Stimulated activated memory B cell treated with anti-CD40 and anti-IgM and Interleukin-4, amounts not matched to agents 10 μg/mL and 1 μg/mL and 100 μg/mL, for 72 hours (primary cell): ENCODE measurements around the gene BABAM2.
A peak's percentile ranks its signal among the peaks of the same experiment; 100 is the strongest.
"Not testable (repeated sequence)": the region's sequence is repeated elsewhere in the genome, so short reads cannot be mapped to it uniquely, and the experiment has no call there.

Experiments used
- ATAC-seq: fragments of 150-1000 bp; cut with Tn5 transposase; 2 replicates; pipeline ENCODE4 v1.10.0; 2021
- H3K27ac Mint-ChIP-seq: one replicate; pipeline ENCODE4 v1.8.0; 2022; ENCODE audit warnings: mild to moderate bottlenecking, mixed read lengths
- H3K27me3 Mint-ChIP-seq: one replicate; pipeline ENCODE4 v1.8.0; 2022; ENCODE audit warnings: mixed read lengths
- H3K36me3 Mint-ChIP-seq: one replicate; pipeline ENCODE4 v1.8.0; 2022; ENCODE audit warnings: mixed read lengths
- H3K4me1 Mint-ChIP-seq: one replicate; pipeline ENCODE4 v1.8.0; 2022; ENCODE audit warnings: mixed read lengths
- H3K4me3 Mint-ChIP-seq: one replicate; pipeline ENCODE4 v1.8.0; 2022; ENCODE audit warnings: mild to moderate bottlenecking, moderate library complexity, mixed read lengths
- H3K9me3 Mint-ChIP-seq: one replicate; pipeline ENCODE4 v1.8.0; 2022; ENCODE audit warnings: mixed read lengths

The BABAM2 gene

GRCh38 chr2:28367667-28368356 lies 477.3 kb downstream of the BABAM2 start:
- Mint-ChIP-seq H3K27me3 (peaks cover 37% of the 10 kb centered on the region), H3K4me3 (no peak overlapping the region), H3K36me3 (no peaks in the 10 kb centered on the region), H3K4me1 (peaks cover 8% of the 10 kb centered on the region), H3K9me3 (no peaks in the 10 kb centered on the region), H3K27ac (no peak overlapping the region)
- ATAC-seq, result no peak

GRCh38 chr2:28368357-28368798 lies 477.8 kb downstream of the BABAM2 start:
- Mint-ChIP-seq H3K27ac (no peak overlapping the region), H3K4me3 (no peak overlapping the region), H3K27me3 (peaks cover 31% of the 10 kb centered on the region), H3K4me1 (peaks cover 8% of the 10 kb centered on the region), H3K9me3 (no peaks in the 10 kb centered on the region), H3K36me3 (no peaks in the 10 kb centered on the region)
- ATAC-seq, result no peak

- H3K9me3 Mint-ChIP-seq, result no peaks in the 10 kb centered on the region
- H3K4me3 Mint-ChIP-seq, result no peak overlapping the region
- H3K27me3 Mint-ChIP-seq, result peaks cover 22% of the 10 kb centered on the region
- peaks cover 8% of the 10 kb centered on the region for H3K4me1 Mint-ChIP-seq
- H3K27ac Mint-ChIP-seq, result no peak overlapping the region
- H3K36me3 Mint-ChIP-seq, result no peaks in the 10 kb centered on the region
- ATAC-seq, result no peak
These were observed 478.8 kb downstream of the BABAM2 start for GRCh38 chr2:28369358-28369757.

- peaks cover 8% of the 10 kb centered on the region for H3K4me1 Mint-ChIP-seq
- ATAC-seq, result no peak
- no peaks in the 10 kb centered on the region for H3K36me3 Mint-ChIP-seq
- no peak overlapping the region for H3K4me3 Mint-ChIP-seq
- H3K27ac Mint-ChIP-seq, result no peak overlapping the region
- peaks cover 17% of the 10 kb centered on the region for H3K27me3 Mint-ChIP-seq
- no peaks in the 10 kb centered on the region for H3K9me3 Mint-ChIP-seq
These were observed 479.8 kb downstream of the BABAM2 start for GRCh38 chr2:28370354-28370753.

- peaks cover 17% of the 10 kb centered on the region for H3K27me3 Mint-ChIP-seq
- H3K4me3 Mint-ChIP-seq, H3K4me1 Mint-ChIP-seq, ATAC-seq, H3K36me3 Mint-ChIP-seq, H3K9me3 Mint-ChIP-seq, H3K27ac Mint-ChIP-seq: not testable (repeated sequence)
These were observed 481.2 kb downstream of the BABAM2 start for GRCh38 chr2:28371728-28372127.

GRCh38 chr2:28373854-28374253 lies 483.3 kb downstream of the BABAM2 start:
- H3K4me1 Mint-ChIP-seq, result peaks cover 2% of the 10 kb centered on the region
- no peak overlapping the region for H3K4me3 Mint-ChIP-seq
- H3K27ac Mint-ChIP-seq, result no peak overlapping the region
- ATAC-seq, result no peak
- H3K36me3 Mint-ChIP-seq, result no peaks in the 10 kb centered on the region
- H3K27me3 Mint-ChIP-seq, result peaks cover 12% of the 10 kb centered on the region
- no peaks in the 10 kb centered on the region for H3K9me3 Mint-ChIP-seq

- no peaks in the 10 kb centered on the region for H3K9me3 Mint-ChIP-seq
- peaks cover 12% of the 10 kb centered on the region for H3K27me3 Mint-ChIP-seq
- H3K4me1 Mint-ChIP-seq, result peaks cover 7% of the 10 kb centered on the region
- H3K36me3 Mint-ChIP-seq, result no peaks in the 10 kb centered on the region
- H3K27ac Mint-ChIP-seq, result no peak overlapping the region
- ATAC-seq, result no peak
- no peak overlapping the region for H3K4me3 Mint-ChIP-seq
These were observed 483.8 kb downstream of the BABAM2 start for GRCh38 chr2:28374331-28374730.

GRCh38 chr2:28375236-28375635 lies 484.7 kb downstream of the BABAM2 start:
- no peak for ATAC-seq
- Mint-ChIP-seq H3K27me3 (peaks cover 10% of the 10 kb centered on the region), H3K4me3 (no peak overlapping the region), H3K4me1 (peaks cover 9% of the 10 kb centered on the region), H3K9me3 (no peaks in the 10 kb centered on the region), H3K36me3 (no peaks in the 10 kb centered on the region), H3K27ac (no peak overlapping the region)

- Mint-ChIP-seq H3K36me3 (no peaks in the 10 kb centered on the region), H3K4me3 (no peak overlapping the region), H3K9me3 (no peaks in the 10 kb centered on the region), H3K4me1 (peaks cover 9% of the 10 kb centered on the region), H3K27me3 (peaks cover 2% of the 10 kb centered on the region), H3K27ac (no peak overlapping the region)
- no peak for ATAC-seq
These were observed 485.5 kb downstream of the BABAM2 start for GRCh38 chr2:28375742-28376631.

GRCh38 chr2:28377195-28377816 lies 486.8 kb downstream of the BABAM2 start:
- Mint-ChIP-seq H3K4me3 (no peak overlapping the region), H3K4me1 (peaks cover 9% of the 10 kb centered on the region)

GRCh38 chr2:28377984-28378678 lies 487.6 kb downstream of the BABAM2 start:
- ATAC-seq, result no peak
- Mint-ChIP-seq H3K36me3 (no peaks in the 10 kb centered on the region), H3K27ac (no peak overlapping the region), H3K27me3 (no peaks in the 10 kb centered on the region), H3K4me3 (no peak overlapping the region), H3K9me3 (no peaks in the 10 kb centered on the region), H3K4me1 (peaks cover 9% of the 10 kb centered on the region)

More at GRCh38 chr2:28377195-28377816, 486.8 kb downstream of the BABAM2 start:
- H3K9me3 Mint-ChIP-seq, result no peaks in the 10 kb centered on the region
- peak; percentile 19 for ATAC-seq
- no peak overlapping the region for H3K27ac Mint-ChIP-seq
- no peaks in the 10 kb centered on the region for H3K27me3 Mint-ChIP-seq
- H3K36me3 Mint-ChIP-seq, result no peaks in the 10 kb centered on the region

- Mint-ChIP-seq H3K4me1 (peaks cover 9% of the 10 kb centered on the region), H3K4me3 (no peak overlapping the region)
- no peak for ATAC-seq
These were observed 488.4 kb downstream of the BABAM2 start for GRCh38 chr2:28378679-28379584.

GRCh38 chr2:28380219-28380618 lies 489.7 kb downstream of the BABAM2 start:
- Mint-ChIP-seq H3K36me3 (no peaks in the 10 kb centered on the region), H3K4me1 (peaks cover 9% of the 10 kb centered on the region), H3K27ac (no peak overlapping the region), H3K4me3 (no peak overlapping the region), H3K27me3 (no peaks in the 10 kb centered on the region), H3K9me3 (no peaks in the 10 kb centered on the region)
- no peak for ATAC-seq

More at GRCh38 chr2:28378679-28379584, 488.4 kb downstream of the BABAM2 start:
- Mint-ChIP-seq H3K9me3 (no peaks in the 10 kb centered on the region), H3K27me3 (no peaks in the 10 kb centered on the region), H3K27ac (peak overlapping the region; percentile 9), H3K36me3 (no peaks in the 10 kb centered on the region)
